A549 (cell line): ENCODE measurements around the gene CCS.

Experiments
- CBX2 ChIP-seq: fragments of 200-600 bp; sonication (generic); IDR thresholded peaks from 2 replicates; pipeline ENCODE4 v1.6.1; 2016; ENCODE audit warnings: low read depth, mild to moderate bottlenecking, borderline replicate concordance
- EP300 ChIP-seq, 2 experiments: fragments of >200 bp; sonication (Bioruptor Twin); formaldehyde crosslinking; IDR thresholded peaks; 2 replicates in 1 of 2; 3 replicates in 1 of 2; pipeline ENCODE4 v1.6.1; 2016 to 2017
- HOXB13 ChIP-seq: fragments of 250-450 bp; sonication (Bioruptor Pico); IDR thresholded peaks from 2 replicates; pipeline ENCODE4 v1.5.0; 2020; ENCODE audit warnings: low read depth, mild to moderate bottlenecking, moderate library complexity
- JUNB ChIP-seq: fragments of >200 bp; sonication (Bioruptor Twin); formaldehyde crosslinking; IDR thresholded peaks from 2 replicates; pipeline ENCODE4 v1.6.1; 2016
- MAZ ChIP-seq: fragments of 150-350 bp; IDR thresholded peaks from 2 replicates; pipeline ENCODE4 v1.6.1; 2014; ENCODE audit warnings: antibody characterized with exemption, low read depth, low read length, borderline replicate concordance
- POLR2A ChIP-seq: IDR thresholded peaks from 2 replicates; pipeline ENCODE4 v1.6.1; 2012; ENCODE audit warnings: mild to moderate bottlenecking, low read length
- TF ChIP-seq, protein P1 (sequence below): fragments of >200 bp; sonication (Bioruptor Twin); formaldehyde crosslinking; IDR thresholded peaks from 3 replicates; pipeline ENCODE4 v1.5.1; 2016
- TF ChIP-seq, protein P2 (sequence below): IDR thresholded peaks from 2 replicates; pipeline ENCODE4 v1.6.1; 2012; ENCODE audit warnings: low read depth, borderline replicate concordance
- TF ChIP-seq, protein P3 (sequence below): IDR thresholded peaks from 2 replicates; pipeline ENCODE4 v1.6.1; 2012

DNA sequence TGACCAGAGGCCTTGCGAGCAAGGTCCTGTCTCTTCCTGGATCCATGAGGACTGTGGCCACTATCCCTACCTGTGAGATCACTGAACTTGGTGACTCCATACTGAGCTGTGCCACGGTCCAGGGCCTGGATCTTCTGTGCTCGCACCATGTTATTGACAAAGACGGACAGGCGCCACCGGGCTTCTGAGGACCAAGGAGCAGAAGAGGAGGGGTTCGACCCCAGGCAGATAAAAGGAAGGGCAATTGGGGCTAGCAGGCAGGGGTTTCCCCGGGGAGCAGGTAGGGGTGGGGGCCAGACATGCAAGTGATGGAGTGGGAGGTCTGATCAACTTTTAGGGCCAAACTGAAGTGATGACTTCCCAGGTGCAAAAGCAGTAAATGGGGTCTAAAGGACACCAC lies 26.8 kb upstream of the CCS start:
- TF ChIP-seq, protein P1, sequence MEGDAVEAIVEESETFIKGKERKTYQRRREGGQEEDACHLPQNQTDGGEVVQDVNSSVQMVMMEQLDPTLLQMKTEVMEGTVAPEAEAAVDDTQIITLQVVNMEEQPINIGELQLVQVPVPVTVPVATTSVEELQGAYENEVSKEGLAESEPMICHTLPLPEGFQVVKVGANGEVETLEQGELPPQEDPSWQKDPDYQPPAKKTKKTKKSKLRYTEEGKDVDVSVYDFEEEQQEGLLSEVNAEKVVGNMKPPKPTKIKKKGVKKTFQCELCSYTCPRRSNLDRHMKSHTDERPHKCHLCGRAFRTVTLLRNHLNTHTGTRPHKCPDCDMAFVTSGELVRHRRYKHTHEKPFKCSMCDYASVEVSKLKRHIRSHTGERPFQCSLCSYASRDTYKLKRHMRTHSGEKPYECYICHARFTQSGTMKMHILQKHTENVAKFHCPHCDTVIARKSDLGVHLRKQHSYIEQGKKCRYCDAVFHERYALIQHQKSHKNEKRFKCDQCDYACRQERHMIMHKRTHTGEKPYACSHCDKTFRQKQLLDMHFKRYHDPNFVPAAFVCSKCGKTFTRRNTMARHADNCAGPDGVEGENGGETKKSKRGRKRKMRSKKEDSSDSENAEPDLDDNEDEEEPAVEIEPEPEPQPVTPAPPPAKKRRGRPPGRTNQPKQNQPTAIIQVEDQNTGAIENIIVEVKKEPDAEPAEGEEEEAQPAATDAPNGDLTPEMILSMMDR, result no peak
- TF ChIP-seq, protein P2, sequence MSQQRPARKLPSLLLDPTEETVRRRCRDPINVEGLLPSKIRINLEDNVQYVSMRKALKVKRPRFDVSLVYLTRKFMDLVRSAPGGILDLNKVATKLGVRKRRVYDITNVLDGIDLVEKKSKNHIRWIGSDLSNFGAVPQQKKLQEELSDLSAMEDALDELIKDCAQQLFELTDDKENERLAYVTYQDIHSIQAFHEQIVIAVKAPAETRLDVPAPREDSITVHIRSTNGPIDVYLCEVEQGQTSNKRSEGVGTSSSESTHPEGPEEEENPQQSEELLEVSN, result no peak
- TF ChIP-seq EP300 (IDR thresholded peaks at IDR 0.05) (no peak), MAZ (no peak), JUNB (no peak), HOXB13 (no peak), CBX2 (no peak), POLR2A (no peak)
- TF ChIP-seq, protein P3, sequence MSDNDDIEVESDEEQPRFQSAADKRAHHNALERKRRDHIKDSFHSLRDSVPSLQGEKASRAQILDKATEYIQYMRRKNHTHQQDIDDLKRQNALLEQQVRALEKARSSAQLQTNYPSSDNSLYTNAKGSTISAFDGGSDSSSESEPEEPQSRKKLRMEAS, result no peak
